Suprapubic skin (tissue), 4 donors: ENCODE results near the gene S100B.

Experiments
- EP300 ChIP-seq: sonication (generic); formaldehyde crosslinking; IDR thresholded peaks from one replicate; pipeline ENCODE4 v1.6.1; 2017; ENCODE audit warnings: antibody characterized with exemption
- POLR2A ChIP-seq, 2 donors: fragments of 450-650 bp; IDR thresholded peaks; one replicate each; pipeline ENCODE4 v1.6.1; 2017; ENCODE audit warnings: antibody characterized with exemption in 2 of 2, mild to moderate bottlenecking in 2 of 2, moderate library complexity in 2 of 2
- POLR2AphosphoS5 ChIP-seq, 3 donors: sonication (generic); formaldehyde crosslinking; IDR thresholded peaks; one replicate each; pipeline ENCODE4 v1.6.1; 2017; ENCODE audit warnings: antibody characterized with exemption in 3 of 3
- TF ChIP-seq, protein P1 (sequence below), 2 donors: fragments of 200-600 bp in 1 of 2; fragments of 450-650 bp in 1 of 2; sonication (generic) in 1 of 2; IDR thresholded peaks; one replicate each; pipeline ENCODE4 v1.5.1; 2016 to 2019; ENCODE audit warnings: antibody characterized with exemption in 2 of 2, mild to moderate bottlenecking in 1 of 2, moderate library complexity in 1 of 2

GRCh38 chr21:46597031-46597430 lies 7.9 kb downstream of the S100B start:
- TF ChIP-seq, protein P1, sequence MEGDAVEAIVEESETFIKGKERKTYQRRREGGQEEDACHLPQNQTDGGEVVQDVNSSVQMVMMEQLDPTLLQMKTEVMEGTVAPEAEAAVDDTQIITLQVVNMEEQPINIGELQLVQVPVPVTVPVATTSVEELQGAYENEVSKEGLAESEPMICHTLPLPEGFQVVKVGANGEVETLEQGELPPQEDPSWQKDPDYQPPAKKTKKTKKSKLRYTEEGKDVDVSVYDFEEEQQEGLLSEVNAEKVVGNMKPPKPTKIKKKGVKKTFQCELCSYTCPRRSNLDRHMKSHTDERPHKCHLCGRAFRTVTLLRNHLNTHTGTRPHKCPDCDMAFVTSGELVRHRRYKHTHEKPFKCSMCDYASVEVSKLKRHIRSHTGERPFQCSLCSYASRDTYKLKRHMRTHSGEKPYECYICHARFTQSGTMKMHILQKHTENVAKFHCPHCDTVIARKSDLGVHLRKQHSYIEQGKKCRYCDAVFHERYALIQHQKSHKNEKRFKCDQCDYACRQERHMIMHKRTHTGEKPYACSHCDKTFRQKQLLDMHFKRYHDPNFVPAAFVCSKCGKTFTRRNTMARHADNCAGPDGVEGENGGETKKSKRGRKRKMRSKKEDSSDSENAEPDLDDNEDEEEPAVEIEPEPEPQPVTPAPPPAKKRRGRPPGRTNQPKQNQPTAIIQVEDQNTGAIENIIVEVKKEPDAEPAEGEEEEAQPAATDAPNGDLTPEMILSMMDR (IDR thresholded peaks at IDR 0.05): no peak
- TF ChIP-seq POLR2AphosphoS5 (IDR thresholded peaks at IDR 0.05) (no peak), POLR2A (IDR thresholded peaks at IDR 0.05) (no peak), EP300 (no peak)
